HCEC 1CT (cell line): ENCODE results near the gene CACNB1.

Source experiments
- DNase-seq: peaks from one replicate; pipeline ENCODE4 v3.0.0-alpha.2; 2017

The CACNB1 gene

GRCh38 chr17:39200070-39200879, 2.8 kb upstream of the CACNB1 start, which contains the start of gene RPL19:
RPL19 (plus strand) TSS chr17:39200283; CDS start chr17:39200345, 62 bp downstream.
- no peak for DNase-seq

- DNase-seq, result peak; percentile 95
Measured at GRCh38 chr17:39199820-39200069, 2.3 kb upstream of the CACNB1 start.

- no peak for DNase-seq
Measured at GRCh38 chr17:39198186-39198566, 707 bp upstream of the CACNB1 start.

- DNase-seq, result no peak
Measured at GRCh38 chr17:39196808-39197291, 619 bp downstream of the CACNB1 start.

- DNase-seq, result no peak
Measured at GRCh38 chr17:39196241-39196807, 1.1 kb downstream of the CACNB1 start.

GRCh38 chr17:39195568-39196160, 1.8 kb downstream of the CACNB1 start:
- DNase-seq, result no peak

- DNase-seq, result no peak
Measured at GRCh38 chr17:39194985-39195524, 2.4 kb downstream of the CACNB1 start.

- DNase-seq, result no peak
Measured at GRCh38 chr17:39194089-39194984, 3.1 kb downstream of the CACNB1 start.

GRCh38 chr17:39193346-39193745, 4.1 kb downstream of the CACNB1 start:
- DNase-seq, result no peak

- no peak for DNase-seq
Measured at GRCh38 chr17:39192901-39193300, 4.6 kb downstream of the CACNB1 start.

- DNase-seq, result no peak
Measured at GRCh38 chr17:39191750-39192510, 5.5 kb downstream of the CACNB1 start.

- no peak for DNase-seq
Measured at GRCh38 chr17:39187152-39187830, 10.2 kb downstream of the CACNB1 start.

- no peak for DNase-seq
Measured at GRCh38 chr17:39186481-39187002, 10.9 kb downstream of the CACNB1 start.

GRCh38 chr17:39183720-39184119, 13.7 kb downstream of the CACNB1 start:
- DNase-seq, result no peak

GRCh38 chr17:39183045-39183444, 14.4 kb downstream of the CACNB1 start:
- no peak for DNase-seq

- no peak for DNase-seq
Measured at GRCh38 chr17:39181303-39181702, 16.2 kb downstream of the CACNB1 start.

- DNase-seq, result peak; percentile 49
Measured at GRCh38 chr17:39178536-39178935, 18.9 kb downstream of the CACNB1 start.

GRCh38 chr17:39177256-39177655, 20.2 kb downstream of the CACNB1 start:
- DNase-seq, result no peak

- peak; percentile 22 for DNase-seq
Measured at GRCh38 chr17:39175695-39176093, 21.8 kb downstream of the CACNB1 start.

GRCh38 chr17:39174920-39175694, 22.4 kb downstream of the CACNB1 start:
- peak; percentile 56 for DNase-seq
